DLD1 (cell line): ENCODE measurements around the gene FERD3L.
"Not testable (repeated sequence)": the region's sequence is repeated elsewhere in the genome, so short reads cannot be mapped to it uniquely, and the experiment has no call there.

Source experiments
- in situ Hi-C: cut with HindIII; loops from 2 replicates; pipeline ENCODE4 v1.10.0; 2017; ENCODE audit warnings: low sequenced_read_pairs

FERD3L gene

GRCh38 chr7:19144661-19145433, at the start of gene FERD3L:
TSS of gene FERD3L (minus strand) at chr7:19145421. CDS start at chr7:19145362, 59 bp downstream.
- in situ Hi-C loops: no loop called here

GRCh38 chr7:19194417-19194816, 49.2 kb upstream of the FERD3L start:
- in situ Hi-C loops: not testable (repeated sequence)

- in situ Hi-C loops: no loop called here
Measured at GRCh38 chr7:19181634-19182033, 36.4 kb upstream of the FERD3L start.

GRCh38 chr7:19178595-19178994, 33.4 kb upstream of the FERD3L start:
- in situ Hi-C loops: no loop called here

GRCh38 chr7:19177269-19177668, 32.0 kb upstream of the FERD3L start:
- in situ Hi-C loops: no loop called here

GRCh38 chr7:19175241-19175640, 30.0 kb upstream of the FERD3L start:
- in situ Hi-C loops: no loop called here

- in situ Hi-C loops: no loop called here
Measured at GRCh38 chr7:19161671-19162070, 16.4 kb upstream of the FERD3L start.

GRCh38 chr7:19146699-19147098, 1.5 kb upstream of the FERD3L start:
- in situ Hi-C loops: no loop called here

GRCh38 chr7:19145434-19146115, 354 bp upstream of the FERD3L start:
- in situ Hi-C loops: no loop called here

GRCh38 chr7:19143881-19144574, 1.2 kb downstream of the FERD3L start:
- in situ Hi-C loops: no loop called here

GRCh38 chr7:19139706-19140327, 5.4 kb downstream of the FERD3L start:
- in situ Hi-C loops: no loop called here

- in situ Hi-C loops: no loop called here
Measured at GRCh38 chr7:19133886-19134285, 11.3 kb downstream of the FERD3L start.

GRCh38 chr7:19133390-19133789, 11.8 kb downstream of the FERD3L start:
- in situ Hi-C loops: no loop called here

- in situ Hi-C loops: no loop called here
Measured at GRCh38 chr7:19128856-19129255, 16.4 kb downstream of the FERD3L start.

- in situ Hi-C loops: no loop called here
Measured at GRCh38 chr7:19121977-19122588, 23.1 kb downstream of the FERD3L start.

- in situ Hi-C loops: no loop called here
Measured at GRCh38 chr7:19119870-19120486, 25.2 kb downstream of the FERD3L start.

- in situ Hi-C loops: no loop called here
Measured at GRCh38 chr7:19119372-19119771, 25.8 kb downstream of the FERD3L start.

GRCh38 chr7:19118636-19119371, 26.4 kb downstream of the FERD3L start:
- in situ Hi-C loops: no loop called here

GRCh38 chr7:19117870-19118608, 27.2 kb downstream of the FERD3L start:
- in situ Hi-C loops: no loop called here
